GM21619 (cell line): Measurements from ENCODE around the gene FOXN3.
A peak's percentile ranks its signal among the peaks of the same experiment; 100 is the strongest.
"Not testable (repeated sequence)": the region's sequence is repeated elsewhere in the genome, so short reads cannot be mapped to it uniquely, and the experiment has no call there.

Experiments used
- ATAC-seq: cut with Tn5 transposase; IDR thresholded peaks from one replicate; pipeline ENCODE4 v1.9.1; 2021; ENCODE audit not compliant: unreplicated experiment

FOXN3 gene

GRCh38 chr14:89178800-89179535 lies 238.1 kb downstream of the FOXN3 start:
- no peak for ATAC-seq

GRCh38 chr14:89178376-89178775 lies 238.7 kb downstream of the FOXN3 start:
- ATAC-seq: no peak

GRCh38 chr14:89175881-89176799 lies 240.9 kb downstream of the FOXN3 start:
- no peak for ATAC-seq

- no peak for ATAC-seq
Measured at GRCh38 chr14:89171628-89172027, 245.4 kb downstream of the FOXN3 start.

- ATAC-seq: no peak
Measured at GRCh38 chr14:89171168-89171567, 245.9 kb downstream of the FOXN3 start.

- no peak for ATAC-seq
Measured at GRCh38 chr14:89167705-89168104, 249.3 kb downstream of the FOXN3 start.

GRCh38 chr14:89166633-89167032 lies 250.4 kb downstream of the FOXN3 start:
- no peak for ATAC-seq

GRCh38 chr14:89165189-89166181 lies 251.5 kb downstream of the FOXN3 start:
- ATAC-seq: peak; percentile 68

- ATAC-seq: peak; percentile 23
Measured at GRCh38 chr14:89164168-89165073, 252.6 kb downstream of the FOXN3 start.

- no peak for ATAC-seq
Measured at GRCh38 chr14:89163031-89163636, 253.9 kb downstream of the FOXN3 start.

- ATAC-seq: no peak
Measured at GRCh38 chr14:89162586-89162985, 254.4 kb downstream of the FOXN3 start.

- ATAC-seq: no peak
Measured at GRCh38 chr14:89160437-89160836, 256.6 kb downstream of the FOXN3 start.

GRCh38 chr14:89158701-89159100 lies 258.3 kb downstream of the FOXN3 start:
- ATAC-seq: no peak

GRCh38 chr14:89158104-89158503 lies 258.9 kb downstream of the FOXN3 start:
- ATAC-seq: not testable (repeated sequence)

GRCh38 chr14:89155491-89155890 lies 261.5 kb downstream of the FOXN3 start:
- ATAC-seq: no peak

- ATAC-seq: not testable (repeated sequence)
Measured at GRCh38 chr14:89151693-89152092, 265.3 kb downstream of the FOXN3 start.

GRCh38 chr14:89146274-89146673 lies 270.8 kb downstream of the FOXN3 start:
- no peak for ATAC-seq

GRCh38 chr14:89144642-89145041 lies 272.4 kb downstream of the FOXN3 start:
- ATAC-seq: no peak

GRCh38 chr14:89144066-89144465 lies 273.0 kb downstream of the FOXN3 start:
- ATAC-seq: no peak
